HG02884 (cell line): ENCODE results near the gene TEX14.

ENCODE experiments used
- ATAC-seq: cut with Tn5 transposase; IDR thresholded peaks from one replicate; pipeline ENCODE4 v1.9.1; 2021; ENCODE audit warnings: mild to moderate bottlenecking, moderate library complexity; ENCODE audit not compliant: unreplicated experiment

The TEX14 gene

GRCh38 chr17:58531661-58532554 lies 159.9 kb downstream of the TEX14 start:
- ATAC-seq = no peak

- no peak for ATAC-seq
Measured at GRCh38 chr17:58531122-58531521, 160.7 kb downstream of the TEX14 start.

DNA sequence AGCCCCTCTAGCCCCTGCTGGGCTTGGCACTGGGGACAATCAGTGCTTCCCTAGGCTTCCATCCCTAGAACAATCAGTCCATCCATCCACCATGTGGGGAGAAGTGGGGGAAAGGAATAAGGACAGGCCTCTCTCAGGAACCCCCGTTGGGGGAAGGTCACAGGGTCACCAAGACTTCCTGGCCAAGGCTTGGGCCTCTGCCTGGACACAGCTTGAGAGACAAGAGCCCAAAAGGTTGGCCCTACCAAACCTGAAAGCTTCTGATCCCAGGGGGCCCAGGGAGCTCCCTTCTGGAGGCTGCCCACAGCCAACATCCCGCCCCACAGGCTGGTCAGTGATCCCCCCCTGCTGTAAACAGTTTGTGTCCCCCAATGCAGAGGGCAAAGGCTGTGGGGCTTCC lies 161.2 kb downstream of the TEX14 start:
- no peak for ATAC-seq

DNA sequence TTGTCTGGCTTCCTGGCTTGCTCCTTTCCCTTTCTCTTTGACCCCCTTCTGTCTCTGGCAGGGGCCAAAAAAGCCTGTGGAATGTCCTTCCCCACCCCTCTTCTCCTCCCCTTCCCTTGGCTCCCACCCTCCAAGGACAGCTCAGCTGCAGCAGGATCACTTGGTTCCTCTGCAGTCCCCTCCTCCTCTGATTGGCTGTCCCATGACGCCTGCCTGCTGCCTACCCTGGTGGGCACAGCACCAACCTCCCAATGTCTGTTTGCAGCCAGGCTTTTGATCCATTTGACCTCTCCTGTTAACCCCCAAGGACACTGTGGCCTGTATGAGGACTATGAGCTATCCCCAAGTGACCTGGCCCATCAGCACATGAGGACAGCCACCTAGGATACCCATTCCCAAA lies 162.6 kb downstream of the TEX14 start:
- no peak for ATAC-seq

DNA sequence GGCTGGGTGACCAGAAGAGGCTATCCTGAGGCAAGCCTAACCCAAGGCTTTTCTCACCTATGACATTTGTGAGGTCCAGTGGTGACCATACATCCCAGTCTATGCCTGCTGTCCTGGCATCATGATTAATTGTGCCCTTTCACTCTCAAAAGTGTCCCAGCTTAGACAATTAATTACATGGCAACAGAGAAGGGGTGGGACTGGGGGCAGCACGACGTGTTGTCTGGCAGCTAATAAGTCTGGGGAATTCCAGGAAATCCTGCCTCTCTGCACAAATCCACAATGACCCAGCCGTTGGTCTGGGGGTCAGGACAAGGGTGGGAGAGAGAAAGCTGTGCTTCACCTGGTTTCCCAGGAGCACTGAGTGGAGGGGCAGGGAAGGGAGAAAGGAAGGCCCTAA lies 163.4 kb downstream of the TEX14 start:
- ATAC-seq = no peak

DNA sequence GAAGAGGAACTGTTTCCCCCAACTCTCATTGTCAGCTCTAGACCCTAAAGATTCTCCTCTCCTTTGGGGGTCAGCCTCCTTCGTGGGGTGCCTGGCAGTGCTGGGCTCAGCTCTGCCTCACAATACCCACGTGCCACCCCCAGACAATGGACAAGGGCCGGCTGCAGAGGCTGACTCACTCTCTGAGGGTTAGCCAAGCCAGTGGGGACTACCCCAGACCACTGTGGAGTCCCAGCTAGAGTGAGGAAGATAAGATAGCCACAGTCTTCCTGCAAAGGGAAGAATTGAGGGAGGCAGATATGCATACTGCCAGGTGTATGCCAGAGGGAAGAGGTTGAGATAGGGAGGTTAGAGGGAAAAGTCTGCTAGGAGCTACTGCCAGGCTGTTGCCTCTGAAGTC lies 163.9 kb downstream of the TEX14 start:
- no peak for ATAC-seq

DNA sequence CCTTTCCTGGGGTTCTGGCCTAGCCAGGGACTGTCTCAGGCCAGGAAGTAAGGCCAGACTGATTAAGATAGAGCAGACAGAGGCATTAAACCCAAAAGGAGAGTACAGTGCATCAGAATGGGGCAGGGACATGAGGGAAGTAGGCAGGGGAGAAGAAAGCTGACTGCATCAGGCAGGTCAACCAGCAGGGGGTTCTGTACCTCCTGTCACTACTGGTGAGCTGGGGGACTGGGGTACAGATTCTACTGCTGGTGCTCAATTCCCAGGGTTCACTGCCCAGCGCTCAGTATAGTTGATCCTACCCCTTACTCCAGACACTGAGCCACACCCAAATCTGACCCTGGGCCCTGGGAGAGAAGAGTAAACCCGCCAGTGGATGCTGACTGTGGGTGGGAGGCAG lies 164.5 kb downstream of the TEX14 start:
- ATAC-seq = no peak

DNA sequence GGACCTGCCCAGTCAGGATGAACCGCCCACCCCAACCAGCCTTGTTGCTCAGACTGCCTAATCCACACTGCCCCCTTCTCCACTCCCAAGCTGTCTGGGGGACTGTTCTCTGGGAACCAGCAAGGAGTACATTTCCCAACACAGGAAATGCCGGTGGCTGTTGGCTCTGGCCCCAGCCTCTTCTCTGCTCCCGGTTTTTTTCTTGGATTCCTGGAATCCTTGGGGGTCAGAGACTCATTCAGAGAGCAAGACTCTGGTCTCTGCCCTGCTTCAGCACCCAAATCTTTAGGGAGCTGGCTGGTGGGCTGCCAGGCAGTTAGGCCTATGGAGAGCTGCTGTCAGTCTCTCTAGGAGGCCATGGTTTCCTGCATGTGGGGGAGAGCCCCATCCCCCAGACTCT lies 166.6 kb downstream of the TEX14 start:
- no peak for ATAC-seq

DNA sequence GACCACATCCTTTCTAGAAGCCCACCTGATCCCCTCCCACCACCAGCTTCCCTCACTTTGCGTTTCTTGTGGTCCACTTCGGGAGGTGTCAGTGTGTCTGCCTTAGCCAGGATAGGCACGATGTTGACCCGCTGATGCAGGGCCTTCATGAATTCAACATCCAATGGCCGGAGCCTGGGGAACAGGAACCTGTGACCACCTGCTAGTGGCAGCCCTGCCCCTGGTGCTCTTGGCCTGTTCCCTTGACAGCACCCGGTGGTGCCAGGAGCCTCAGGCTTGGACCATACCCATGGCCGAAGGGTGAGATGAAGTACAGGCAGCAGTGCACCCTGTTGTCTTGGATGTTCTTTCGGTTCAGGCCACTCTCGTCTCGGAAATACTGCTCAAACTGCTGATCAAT lies 170.2 kb downstream of the TEX14 start:
- ATAC-seq = no peak

GRCh38 chr17:58520843-58521430 lies 170.9 kb downstream of the TEX14 start:
- no peak for ATAC-seq

DNA sequence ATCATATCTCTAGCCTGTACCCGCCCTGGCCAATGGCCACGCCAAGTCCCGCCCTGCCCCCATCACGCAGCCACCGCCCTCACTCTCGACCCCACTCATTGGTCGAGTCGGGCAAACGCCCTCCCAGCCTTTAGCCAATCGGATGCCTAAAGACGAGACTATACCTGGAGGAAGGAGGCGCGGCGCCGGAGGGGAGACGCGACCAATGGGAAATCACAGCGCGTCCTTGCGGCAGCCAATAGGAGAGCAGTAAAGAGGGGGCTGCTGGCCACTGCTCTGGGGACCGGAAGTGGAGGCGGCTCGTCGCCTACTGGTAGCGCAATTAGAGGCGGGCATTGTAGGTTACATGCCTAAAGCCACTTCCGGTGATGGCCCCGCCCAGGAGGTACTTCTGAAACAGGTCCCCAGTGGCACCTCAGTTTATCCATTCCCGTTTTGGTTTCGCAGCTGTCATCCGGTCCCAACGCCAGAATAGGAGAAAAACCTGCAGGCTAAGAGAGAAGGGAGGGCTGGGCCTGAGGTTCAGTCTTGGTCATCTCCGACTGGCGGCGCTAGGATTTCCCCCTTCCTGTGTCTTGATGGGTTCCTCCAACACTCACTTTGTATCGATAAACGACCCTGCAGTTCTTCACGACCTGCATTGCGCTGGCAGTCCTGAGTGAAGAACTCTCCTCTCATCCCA lies 173.8 kb downstream of the TEX14 start:
- ATAC-seq = peak; percentile 79

DNA sequence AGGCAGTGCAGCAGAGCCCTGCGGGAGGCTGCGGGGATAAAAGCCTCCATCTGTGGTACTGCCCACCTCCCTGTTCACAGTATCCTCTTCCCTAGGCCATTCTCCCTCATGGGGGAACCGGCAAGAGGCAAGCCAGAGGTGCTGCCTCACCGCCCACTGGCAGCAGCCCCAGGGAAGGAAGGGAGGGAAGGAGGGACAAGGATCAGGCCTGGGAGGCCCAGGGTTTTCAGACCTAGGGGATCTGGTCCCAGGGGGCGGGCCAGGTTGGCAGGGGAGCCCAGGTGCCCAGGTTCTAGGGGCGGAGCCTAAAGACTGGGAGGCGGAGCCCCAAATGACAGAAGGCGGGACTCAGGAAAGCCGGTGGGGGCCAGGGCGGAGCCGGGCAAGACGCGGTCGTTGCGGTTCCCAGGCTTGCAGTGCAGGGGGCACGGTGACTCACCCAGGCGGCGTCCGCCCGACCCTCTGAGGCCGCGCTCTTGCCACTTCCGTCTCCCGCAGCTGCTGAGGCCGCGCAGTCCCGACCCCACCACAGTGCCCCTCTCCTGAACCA lies 174.4 kb downstream of the TEX14 start:
- no peak for ATAC-seq

DNA sequence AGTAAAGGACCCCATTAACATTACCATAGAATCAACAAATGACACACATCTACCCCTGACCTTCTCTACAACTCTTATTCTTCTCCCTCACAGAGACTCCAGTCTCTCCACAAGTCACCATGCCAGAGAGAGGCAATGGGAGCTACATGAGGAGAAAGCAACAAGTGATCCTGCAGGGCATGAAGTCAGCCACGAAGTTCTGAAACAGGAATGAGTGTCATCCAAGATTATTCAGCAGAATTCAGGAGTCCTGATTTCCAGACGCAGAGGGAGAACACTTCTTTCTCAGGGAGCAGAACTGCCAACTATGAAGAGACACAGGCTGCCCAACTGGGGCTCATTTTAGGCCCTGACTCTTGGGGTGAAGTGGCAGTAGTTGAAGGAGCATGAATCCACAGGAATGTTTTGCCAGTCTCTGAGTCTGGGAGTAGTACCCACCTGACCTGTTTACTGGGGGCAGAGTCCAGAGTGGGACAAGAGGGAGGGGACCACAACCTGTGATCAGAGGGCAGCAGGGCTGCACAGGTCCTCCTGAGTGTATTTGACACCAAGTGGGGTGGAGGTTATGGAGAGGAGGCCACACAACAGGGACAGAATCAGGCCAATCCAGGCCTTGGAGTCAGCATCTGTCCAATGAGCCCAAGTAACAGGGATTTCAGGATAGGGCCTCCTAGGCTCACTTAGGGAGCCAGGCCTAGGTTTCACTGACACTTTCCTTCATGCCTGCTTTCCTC lies 175.0 kb downstream of the TEX14 start:
- no peak for ATAC-seq

GRCh38 chr17:58515286-58515685 lies 176.6 kb downstream of the TEX14 start:
- no peak for ATAC-seq

DNA sequence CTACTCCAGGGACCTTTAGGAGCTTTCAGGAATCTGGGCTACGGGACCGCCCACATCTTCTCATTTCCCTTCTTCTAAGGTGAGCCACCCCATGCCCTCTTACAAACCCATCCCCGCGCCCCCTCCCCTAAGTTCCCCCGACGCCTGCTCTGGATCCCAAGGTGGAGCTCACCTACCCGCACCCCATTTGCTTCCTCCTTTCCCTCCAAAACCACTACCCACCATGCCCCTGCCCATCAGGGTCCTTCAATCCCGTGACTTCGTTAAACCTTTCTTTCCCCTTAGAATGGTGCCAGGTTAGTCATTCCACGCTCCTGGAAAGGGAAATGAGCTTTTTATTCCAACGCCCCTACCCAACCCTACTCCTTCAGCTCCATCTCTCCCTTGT lies 177.1 kb downstream of the TEX14 start:
- no peak for ATAC-seq

GRCh38 chr17:58513965-58514769 lies 177.7 kb downstream of the TEX14 start, which contains the start of gene MTMR4:
Gene MTMR4, minus strand, starts transcription at chr17:58514638. Its CDS starts 231 bp downstream, at chr17:58514407.
- peak; percentile 18 for ATAC-seq

DNA sequence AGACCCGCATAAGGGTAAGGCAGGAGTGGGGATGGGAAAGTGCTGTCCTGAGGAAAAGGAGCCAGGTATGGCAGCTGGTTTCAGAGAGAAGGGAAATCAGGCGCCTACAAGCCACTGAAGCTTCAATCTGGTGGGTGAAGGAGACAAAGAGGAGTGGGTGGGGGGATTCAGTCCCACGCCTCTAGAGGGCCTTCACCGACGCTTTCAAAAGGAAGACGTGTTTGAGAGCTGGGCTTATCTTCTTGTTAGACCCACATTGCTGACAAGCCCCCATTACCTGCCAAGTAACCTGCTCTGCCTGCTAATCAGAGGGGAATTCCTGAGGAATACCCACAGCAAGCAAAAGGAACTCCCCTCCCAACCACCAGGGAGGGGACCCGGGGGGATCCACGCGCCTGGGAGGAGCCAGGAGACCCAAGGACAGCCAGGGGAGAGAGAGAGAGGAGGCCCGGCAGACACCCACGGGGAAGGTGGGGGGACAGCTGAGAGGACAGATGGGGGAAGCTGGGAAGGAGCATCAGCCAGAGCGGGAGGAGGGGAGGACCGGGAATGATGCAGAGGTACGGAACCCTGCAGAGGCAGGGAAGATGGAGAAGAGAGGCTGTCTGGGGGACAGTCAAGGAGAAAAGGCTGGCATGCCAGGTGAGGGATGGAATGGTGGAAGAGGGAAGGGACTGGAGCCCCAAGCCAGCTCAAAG lies 178.4 kb downstream of the TEX14 start:
- no peak for ATAC-seq

DNA sequence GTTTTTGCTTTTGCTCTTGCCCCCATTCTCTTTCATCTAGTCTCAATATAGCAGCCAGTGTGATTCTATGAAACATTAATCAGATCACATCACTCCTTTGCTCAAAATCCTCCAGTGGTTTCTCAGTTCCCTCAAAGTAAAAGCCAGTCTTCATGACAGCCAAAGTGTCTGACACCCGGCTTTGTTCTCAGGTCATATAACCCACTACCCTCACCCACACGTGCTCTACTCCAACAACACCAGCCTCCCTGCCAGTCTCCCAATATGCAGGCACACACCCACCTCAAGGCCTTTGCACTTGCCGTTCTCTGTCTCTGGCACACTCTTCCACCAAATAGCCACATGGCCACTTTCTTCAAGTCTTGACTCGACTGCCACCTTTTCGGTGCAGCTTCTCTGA lies 181.8 kb downstream of the TEX14 start:
- no peak for ATAC-seq

- no peak for ATAC-seq
Measured at GRCh38 chr17:58508341-58509067, 183.3 kb downstream of the TEX14 start.
